ENCODE data around the gene EBF3. TPM values are rescaled to one million over a fixed set of nuclear protein-coding genes. Genes with fewer than 3 reads are reported as not detected.

The EBF3 gene
- total and polyA plus RNA-seq, 9 of the 15 experiments (the other 6 are each of a cell fraction or from before 2014, with no cell fraction given), result not detected

GRCh38 chr10:129972145-129972965 is 8.3 kb upstream of the EBF3 start:
- Histone ChIP-seq H3K4me3 (no peak overlapping the region), H4K20me1 (replicated peaks; ENCODE audit: control insufficient read depth, insufficient read depth, low read length) (no peaks in the 10 kb centered on the region), H3K27ac (ENCODE audit: extremely low read depth, low read depth, low read length) (no peak overlapping the region), H3K9me3 (replicated peaks; ENCODE audit: control insufficient read depth, insufficient read depth, low read depth, low read length) (no peaks in the 10 kb centered on the region), H3K27me3 (ENCODE audit: control insufficient read depth in 2 of 2, insufficient read depth in 2 of 2, low read length in 2 of 2) (peaks cover 0 to 4% of the 10 kb centered on the region in 2 experiments; a peak in 1 of 5 replicates), H3K79me2 (ENCODE audit: control insufficient read depth, insufficient read depth, low read length) (no peaks in the 10 kb centered on the region), H2AFZ (ENCODE audit: low read depth, low read length) (no peak overlapping the region), H3K4me1 (replicated peaks in 1 of 2; ENCODE audit: control insufficient read depth in 2 of 2, insufficient read depth in 2 of 2, low read length in 2 of 2) (peaks cover 0 to 4% of the 10 kb centered on the region in 2 experiments; a peak in 2 of 5 replicates), H3K36me3 (ENCODE audit: control insufficient read depth, insufficient read depth, low read length) (no peaks in the 10 kb centered on the region), H3K9ac (ENCODE audit: insufficient read depth in 1 of 2, low read depth in 2 of 2, low read length in 2 of 2) (no peak overlapping the region), H3K9me1 (ENCODE audit: control insufficient read depth, insufficient read depth, low read length) (no peaks in the 10 kb centered on the region), H3K4me2 (ENCODE audit: insufficient read depth, low read length) (no peak overlapping the region)
- in situ Hi-C loops (cut with MboI) (no loop called here), intact Hi-C loops (cut with micrococcal nuclease) (no loop called here)
- WGBS (ENCODE audit: insufficient coverage, low coverage, missing lambda C conversion rate), result 2% methylated on average over 4 of the region's 84 CpGs
- BruUV-seq (replicated peaks), result no TSS peak
- TF ChIP-seq, protein P1, sequence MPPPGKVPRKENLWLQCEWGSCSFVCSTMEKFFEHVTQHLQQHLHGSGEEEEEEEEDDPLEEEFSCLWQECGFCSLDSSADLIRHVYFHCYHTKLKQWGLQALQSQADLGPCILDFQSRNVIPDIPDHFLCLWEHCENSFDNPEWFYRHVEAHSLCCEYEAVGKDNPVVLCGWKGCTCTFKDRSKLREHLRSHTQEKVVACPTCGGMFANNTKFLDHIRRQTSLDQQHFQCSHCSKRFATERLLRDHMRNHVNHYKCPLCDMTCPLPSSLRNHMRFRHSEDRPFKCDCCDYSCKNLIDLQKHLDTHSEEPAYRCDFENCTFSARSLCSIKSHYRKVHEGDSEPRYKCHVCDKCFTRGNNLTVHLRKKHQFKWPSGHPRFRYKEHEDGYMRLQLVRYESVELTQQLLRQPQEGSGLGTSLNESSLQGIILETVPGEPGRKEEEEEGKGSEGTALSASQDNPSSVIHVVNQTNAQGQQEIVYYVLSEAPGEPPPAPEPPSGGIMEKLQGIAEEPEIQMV (tag; conservative IDR thresholded peaks at IDR 0.05; ENCODE audit: low read depth), result no peak
- no peak for FAIRE-seq
- ATAC-seq, result no peak
- no peak for DNase-seq (ENCODE audit: extremely low read depth in 1 of 4, low spot score in 3 of 4)
- ChIA-PET CTCF (ENCODE audit: low intra/inter-chr PET ratio) (no interaction called here), POLR2A (no interaction called here)
